Testis (tissue), 3 donors: ENCODE data around the gene DIAPH3. TPM values are rescaled to one million over a fixed set of nuclear protein-coding genes. Genes with fewer than 3 reads are reported as not detected.

Experiments used
- DNase-seq: peaks from one replicate; pipeline ENCODE4 v3.0.0-alpha.2; 2019
- H3K27ac ChIP-seq, 2 donors: fragments of 200-600 bp; sonication (generic); one replicate each; pipeline ENCODE4 v1.5.1; 2019
- H3K27me3 ChIP-seq: fragments of 200-600 bp; sonication (generic); one replicate; pipeline ENCODE4 v1.5.1; 2019
- H3K36me3 ChIP-seq: fragments of 200-600 bp; sonication (generic); one replicate; pipeline ENCODE4 v1.5.1; 2017; ENCODE audit warnings: low read depth; ENCODE audit errors: missing control alignments
- H3K4me1 ChIP-seq: fragments of 200-600 bp; sonication (generic); one replicate; pipeline ENCODE4 v1.5.1; 2019
- H3K4me3 ChIP-seq, 2 donors: fragments of 200-600 bp; sonication (generic); one replicate each; pipeline ENCODE4 v1.5.1; 2017 to 2019
- H3K9me3 ChIP-seq: fragments of 200-600 bp; sonication (generic); one replicate; pipeline ENCODE4 v1.5.1; 2017
- POLR2A ChIP-seq: fragments of 450-650 bp; IDR thresholded peaks from one replicate; pipeline ENCODE4 v1.6.1; 2017; ENCODE audit warnings: antibody characterized with exemption, mild to moderate bottlenecking, moderate library complexity
- WGBS, 2 donors: methylation state at CpG; one replicate each; pipeline ENCODE4 v1.1.5; 2018; 5-methylcytosine and 5-hydroxymethylcytosine counted together
- intact Hi-C: fragments of 100-400 bp; cut with DNase I; formaldehyde crosslinking; loops from one replicate; pipeline ENCODE4 v1.15.1; 2023; ENCODE audit warnings: low total_unique reads
- polyA plus RNA-seq: library from polyadenylated mRNA; stranded (reverse); fragments of 350-450 nt; fragmentation: Illumina TruSeq; extraction: RNeasy Lipid Tissue Mini Kit (QIAGEN cat#74804); gene quantifications from one replicate; pipeline ENCODE4 v1.2.3, GENCODE V29; 2014; ENCODE audit warnings: low read depth, low replicate concordance; ENCODE audit not compliant: insufficient read depth
- total RNA-seq, 2 donors: library from RNA; depleted of rRNA; stranded (reverse); fragments of >200 nt; gene quantifications; one replicate each; pipeline ENCODE4 v1.2.3, GENCODE V29; 2016
- TF ChIP-seq, protein P1 (sequence below), 3 experiments: fragments of 450-650 bp in 2 of 3; fragments of 200-600 bp in 1 of 3; sonication (generic) in 1 of 3; IDR thresholded peaks; one replicate each; pipeline ENCODE4 v1.5.1; 2016 to 2019; ENCODE audit warnings: antibody characterized with exemption in 3 of 3, mild to moderate bottlenecking in 2 of 3, moderate library complexity in 1 of 3

The DIAPH3 gene
- total and polyA plus RNA-seq, 3 donors from 2014 or later: 12.5 to 30.3 (median 18.7) TPM

DNA sequence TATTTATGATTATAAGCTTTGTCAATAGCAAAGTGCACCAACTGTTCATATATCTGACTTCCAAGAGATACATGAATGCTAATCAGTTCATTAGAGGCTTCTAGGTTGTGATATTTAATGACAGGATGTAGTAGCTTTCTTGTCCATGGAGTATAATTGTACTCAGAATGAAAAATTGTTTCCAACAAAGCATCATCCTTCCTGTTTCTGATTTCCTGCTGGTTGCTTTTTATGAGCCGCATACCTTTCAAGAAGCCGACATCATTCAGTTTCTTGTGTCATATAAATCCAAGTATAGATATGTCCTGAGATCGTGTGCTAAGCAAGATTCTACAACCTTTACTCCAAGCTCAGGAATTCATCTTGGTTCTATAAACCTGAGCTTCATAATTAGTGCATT is 326.6 kb downstream of the DIAPH3 start:
- no peak for DNase-seq
- Histone ChIP-seq H3K27me3 (no peaks in the 10 kb centered on the region), H3K9me3 (no peaks in the 10 kb centered on the region), H3K36me3 (no peaks in the 10 kb centered on the region), H3K4me1 (no peaks in the 10 kb centered on the region), H3K27ac (no peak overlapping the region), H3K4me3 (no peak overlapping the region)
- TF ChIP-seq, protein P1, sequence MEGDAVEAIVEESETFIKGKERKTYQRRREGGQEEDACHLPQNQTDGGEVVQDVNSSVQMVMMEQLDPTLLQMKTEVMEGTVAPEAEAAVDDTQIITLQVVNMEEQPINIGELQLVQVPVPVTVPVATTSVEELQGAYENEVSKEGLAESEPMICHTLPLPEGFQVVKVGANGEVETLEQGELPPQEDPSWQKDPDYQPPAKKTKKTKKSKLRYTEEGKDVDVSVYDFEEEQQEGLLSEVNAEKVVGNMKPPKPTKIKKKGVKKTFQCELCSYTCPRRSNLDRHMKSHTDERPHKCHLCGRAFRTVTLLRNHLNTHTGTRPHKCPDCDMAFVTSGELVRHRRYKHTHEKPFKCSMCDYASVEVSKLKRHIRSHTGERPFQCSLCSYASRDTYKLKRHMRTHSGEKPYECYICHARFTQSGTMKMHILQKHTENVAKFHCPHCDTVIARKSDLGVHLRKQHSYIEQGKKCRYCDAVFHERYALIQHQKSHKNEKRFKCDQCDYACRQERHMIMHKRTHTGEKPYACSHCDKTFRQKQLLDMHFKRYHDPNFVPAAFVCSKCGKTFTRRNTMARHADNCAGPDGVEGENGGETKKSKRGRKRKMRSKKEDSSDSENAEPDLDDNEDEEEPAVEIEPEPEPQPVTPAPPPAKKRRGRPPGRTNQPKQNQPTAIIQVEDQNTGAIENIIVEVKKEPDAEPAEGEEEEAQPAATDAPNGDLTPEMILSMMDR (IDR thresholded peaks at IDR 0.05): no peak
- no peak for TF ChIP-seq POLR2A
- intact Hi-C loops: no loop called here
- 60 to 77% methylated on average over 3 of the region's 3 CpGs for WGBS, 2 donors

DNA sequence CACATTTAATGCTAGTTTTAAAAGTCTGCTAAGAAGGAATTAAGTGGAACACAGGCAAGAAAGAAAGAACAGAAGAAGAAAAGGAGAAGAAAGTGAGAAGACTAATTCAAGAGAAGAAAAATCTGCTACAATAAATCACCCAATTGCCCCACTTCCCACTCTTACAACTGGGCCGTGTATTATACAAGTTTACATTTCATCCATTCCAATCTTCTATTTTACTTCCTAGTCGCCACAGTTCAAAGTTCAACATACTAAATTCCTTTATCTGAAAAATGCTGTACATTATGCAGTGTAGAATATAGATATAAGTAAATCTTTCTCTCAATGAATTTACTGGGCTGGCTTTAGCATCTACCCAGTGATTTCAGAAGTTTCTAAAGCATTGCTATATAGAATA is 328.2 kb downstream of the DIAPH3 start:
- intact Hi-C loops: no loop called here
- no peaks in the 10 kb centered on the region for H3K36me3 ChIP-seq
- TF ChIP-seq, protein P1 (IDR thresholded peaks at IDR 0.05): no peak
- no peak for TF ChIP-seq POLR2A
- no peaks in the 10 kb centered on the region for H3K27me3 ChIP-seq
- H3K9me3 ChIP-seq: no peaks in the 10 kb centered on the region
- 73 to 75% methylated on average over 2 of the region's 2 CpGs for WGBS, 2 donors
- H3K4me3 ChIP-seq: no peak overlapping the region
- no peak overlapping the region for H3K27ac ChIP-seq
- no peak for DNase-seq
- H3K4me1 ChIP-seq: no peaks in the 10 kb centered on the region

DNA sequence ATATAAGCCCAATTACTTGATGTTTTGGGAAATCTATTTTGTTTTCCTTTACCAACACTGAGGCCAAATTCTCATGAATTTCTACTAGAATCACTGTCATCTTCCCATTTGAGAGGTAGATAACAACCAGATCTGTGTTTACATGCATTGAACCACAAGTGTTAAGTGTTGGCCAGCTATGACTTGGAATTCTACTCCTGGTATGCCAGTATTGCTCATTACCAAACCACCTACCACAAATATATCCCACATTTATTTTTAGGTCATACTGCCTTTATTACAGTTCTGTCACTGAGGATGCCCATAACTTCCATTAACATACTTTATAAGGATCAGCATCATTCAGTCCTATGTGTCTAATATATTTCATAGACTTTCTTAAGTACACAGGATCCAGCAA is 328.9 kb downstream of the DIAPH3 start:
- Histone ChIP-seq H3K36me3 (no peaks in the 10 kb centered on the region), H3K9me3 (no peaks in the 10 kb centered on the region), H3K4me1 (no peaks in the 10 kb centered on the region), H3K4me3 (no peak overlapping the region), H3K27ac (no peak overlapping the region), H3K27me3 (no peaks in the 10 kb centered on the region)
- intact Hi-C loops: no loop called here
- TF ChIP-seq, protein P1 (IDR thresholded peaks at IDR 0.05): no peak
- TF ChIP-seq POLR2A: no peak
- DNase-seq: no peak

DNA sequence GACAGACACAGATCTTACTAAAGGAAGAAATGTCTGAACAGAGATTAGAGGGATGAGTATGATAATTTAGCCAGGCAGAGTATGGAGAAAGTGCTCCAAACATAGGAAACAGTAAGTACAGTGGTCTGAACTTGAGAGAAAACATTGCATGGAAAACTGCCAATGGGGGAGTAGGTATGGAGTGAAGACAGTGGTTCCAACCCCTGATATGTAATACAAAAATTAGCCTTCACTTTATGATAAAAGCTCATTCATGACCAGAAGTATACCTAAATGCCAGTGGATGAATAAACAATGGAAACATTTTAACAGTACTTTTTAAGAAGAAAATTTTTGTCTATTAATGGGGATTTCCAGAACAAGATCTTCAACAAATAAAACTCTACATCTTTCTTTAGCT is 334.0 kb downstream of the DIAPH3 start:
- Histone ChIP-seq H3K4me3 (no peak overlapping the region), H3K27me3 (no peaks in the 10 kb centered on the region), H3K36me3 (no peaks in the 10 kb centered on the region), H3K27ac (no peak overlapping the region), H3K9me3 (no peaks in the 10 kb centered on the region), H3K4me1 (no peaks in the 10 kb centered on the region)
- intact Hi-C loops: no loop called here
- DNase-seq: no peak
- TF ChIP-seq, protein P1 (IDR thresholded peaks at IDR 0.05): no peak

DNA sequence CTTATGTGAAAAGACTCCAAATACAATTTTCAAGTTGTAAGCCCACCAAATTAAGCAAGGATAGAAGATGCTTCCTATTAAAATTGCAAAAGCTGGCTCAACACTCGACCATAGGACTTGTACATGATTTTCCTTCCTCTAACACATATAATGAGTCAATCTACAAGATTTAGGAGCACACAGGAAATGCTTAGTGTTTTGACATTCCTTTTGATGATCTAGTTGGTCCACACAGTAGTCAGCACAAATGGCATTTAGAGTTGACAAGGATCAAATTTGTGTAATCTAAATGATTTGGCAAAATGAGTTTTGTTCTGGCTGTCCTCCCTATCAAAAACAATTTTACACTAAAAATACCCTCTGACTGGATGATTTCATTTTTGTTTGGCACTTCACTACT is 340.2 kb downstream of the DIAPH3 start:
- Histone ChIP-seq H3K27ac (no peak overlapping the region), H3K36me3 (no peaks in the 10 kb centered on the region), H3K9me3 (no peaks in the 10 kb centered on the region), H3K4me3 (no peak overlapping the region), H3K4me1 (no peaks in the 10 kb centered on the region), H3K27me3 (no peaks in the 10 kb centered on the region)
- DNase-seq: no peak
- TF ChIP-seq, protein P1 (IDR thresholded peaks at IDR 0.05): no peak
- TF ChIP-seq POLR2A: no peak
- intact Hi-C loops: no loop called here
- 42 to 60% methylated on average over 1 of the region's 1 CpG for WGBS, 2 donors
